Measurements from ENCODE around the gene FBLN1.

DNA sequence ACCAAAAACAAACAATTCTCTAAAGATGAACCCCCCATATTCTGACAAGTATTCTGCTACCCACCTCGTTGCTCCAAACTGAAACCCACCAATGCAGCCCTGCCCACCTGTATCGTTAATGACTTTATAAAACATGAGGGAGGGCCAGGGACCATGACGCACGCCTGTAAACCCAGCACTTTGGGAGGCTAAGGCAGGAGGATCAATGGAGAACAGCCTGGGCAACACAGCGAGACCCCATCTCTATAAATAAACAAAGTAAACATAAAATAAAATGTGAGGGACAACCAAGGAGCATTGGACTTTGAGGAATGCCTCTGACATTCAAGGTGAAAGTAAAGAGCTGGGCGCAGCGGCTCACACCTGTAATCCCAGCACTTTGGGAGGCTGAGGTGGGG is 129.2 kb downstream of the FBLN1 start:
- TF ChIP-seq, protein P1, sequence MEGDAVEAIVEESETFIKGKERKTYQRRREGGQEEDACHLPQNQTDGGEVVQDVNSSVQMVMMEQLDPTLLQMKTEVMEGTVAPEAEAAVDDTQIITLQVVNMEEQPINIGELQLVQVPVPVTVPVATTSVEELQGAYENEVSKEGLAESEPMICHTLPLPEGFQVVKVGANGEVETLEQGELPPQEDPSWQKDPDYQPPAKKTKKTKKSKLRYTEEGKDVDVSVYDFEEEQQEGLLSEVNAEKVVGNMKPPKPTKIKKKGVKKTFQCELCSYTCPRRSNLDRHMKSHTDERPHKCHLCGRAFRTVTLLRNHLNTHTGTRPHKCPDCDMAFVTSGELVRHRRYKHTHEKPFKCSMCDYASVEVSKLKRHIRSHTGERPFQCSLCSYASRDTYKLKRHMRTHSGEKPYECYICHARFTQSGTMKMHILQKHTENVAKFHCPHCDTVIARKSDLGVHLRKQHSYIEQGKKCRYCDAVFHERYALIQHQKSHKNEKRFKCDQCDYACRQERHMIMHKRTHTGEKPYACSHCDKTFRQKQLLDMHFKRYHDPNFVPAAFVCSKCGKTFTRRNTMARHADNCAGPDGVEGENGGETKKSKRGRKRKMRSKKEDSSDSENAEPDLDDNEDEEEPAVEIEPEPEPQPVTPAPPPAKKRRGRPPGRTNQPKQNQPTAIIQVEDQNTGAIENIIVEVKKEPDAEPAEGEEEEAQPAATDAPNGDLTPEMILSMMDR (IDR thresholded peaks at IDR 0.05): no peak
- no peak for TF ChIP-seq POLR2A (IDR thresholded peaks at IDR 0.05)
